GM19238 (cell line): Measurements from ENCODE around the gene GPR107.

Experiments used
- DNase-seq: peaks from one replicate; pipeline ENCODE4 v3.0.0; 2011; ENCODE audit warnings: low spot score; ENCODE audit not compliant: insufficient read length

The GPR107 gene

GRCh38 chr9:130027533-130028365 is 26.0 kb upstream of the GPR107 start:
- no peak for DNase-seq

DNA sequence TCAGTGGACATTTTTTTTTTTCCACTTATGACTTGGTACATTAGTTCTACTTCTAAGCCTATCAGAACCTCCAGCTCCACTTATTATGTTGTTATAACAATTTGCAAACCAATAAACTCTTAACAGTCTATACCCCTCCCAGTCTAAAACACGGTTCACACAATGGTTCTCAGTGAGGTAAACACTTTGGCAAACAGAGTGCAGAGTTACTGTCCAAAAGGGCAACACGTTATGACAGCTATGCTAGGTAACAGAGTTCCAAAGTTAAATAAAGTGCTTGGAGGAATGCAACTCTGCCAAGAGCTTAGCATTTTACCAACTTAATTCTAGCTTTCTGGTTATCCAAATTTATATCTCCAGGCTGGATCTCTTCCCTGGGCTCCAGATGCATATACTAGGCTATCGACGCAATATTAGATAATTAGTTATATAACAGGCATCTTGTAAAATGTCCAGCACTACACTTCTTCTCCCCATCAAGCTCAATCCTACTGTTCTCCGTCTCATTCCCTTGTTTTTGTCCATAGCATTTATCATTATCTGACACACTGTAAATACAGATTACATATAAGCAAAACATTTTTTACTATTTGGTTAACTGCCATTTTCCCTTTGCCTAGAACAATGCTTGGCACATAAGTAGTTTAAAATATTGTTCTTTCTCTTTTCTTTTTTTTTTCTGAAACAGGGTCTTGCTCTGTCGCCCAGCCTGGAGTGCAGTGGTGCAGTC is 25.0 kb upstream of the GPR107 start:
- no peak for DNase-seq

DNA sequence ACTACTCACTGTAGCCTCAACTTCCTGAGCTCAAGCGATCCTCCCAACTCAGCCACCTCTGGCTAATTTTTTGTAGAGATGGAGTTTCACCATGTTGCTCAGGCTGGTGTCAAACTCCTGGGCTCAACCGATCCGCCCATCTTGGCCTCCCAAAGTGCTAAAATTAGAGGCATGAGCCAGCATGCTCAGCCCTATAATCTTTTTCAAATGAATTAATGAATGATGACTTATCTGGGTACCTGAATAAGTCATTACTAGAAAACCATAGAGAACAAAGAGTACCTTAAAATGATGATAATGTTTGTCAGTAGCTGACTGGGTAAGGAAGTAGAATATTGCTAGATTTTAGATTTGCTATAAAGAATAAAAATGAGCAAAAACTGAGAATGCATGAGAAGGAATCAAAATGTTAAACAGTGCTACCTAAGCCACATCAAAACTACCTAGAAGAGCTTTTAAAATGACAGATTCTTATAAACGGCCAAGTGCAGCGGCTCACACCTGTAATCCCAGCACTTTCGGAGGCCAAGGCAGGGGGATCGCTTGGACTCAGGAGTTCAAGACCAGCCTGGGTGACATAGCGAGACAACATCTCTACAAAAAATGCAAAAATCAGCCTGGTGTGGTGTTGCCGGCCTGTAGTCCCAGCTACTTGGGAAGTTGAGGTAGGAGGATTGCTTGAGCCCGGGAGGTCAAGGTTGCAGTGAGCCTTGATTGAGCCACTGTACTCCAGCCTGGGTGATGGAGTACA is 24.3 kb upstream of the GPR107 start:
- DNase-seq: no peak

GRCh38 chr9:130030651-130031127 is 23.0 kb upstream of the GPR107 start:
- DNase-seq: no peak

GRCh38 chr9:130034570-130034969 is 19.1 kb upstream of the GPR107 start:
- DNase-seq: no peak

DNA sequence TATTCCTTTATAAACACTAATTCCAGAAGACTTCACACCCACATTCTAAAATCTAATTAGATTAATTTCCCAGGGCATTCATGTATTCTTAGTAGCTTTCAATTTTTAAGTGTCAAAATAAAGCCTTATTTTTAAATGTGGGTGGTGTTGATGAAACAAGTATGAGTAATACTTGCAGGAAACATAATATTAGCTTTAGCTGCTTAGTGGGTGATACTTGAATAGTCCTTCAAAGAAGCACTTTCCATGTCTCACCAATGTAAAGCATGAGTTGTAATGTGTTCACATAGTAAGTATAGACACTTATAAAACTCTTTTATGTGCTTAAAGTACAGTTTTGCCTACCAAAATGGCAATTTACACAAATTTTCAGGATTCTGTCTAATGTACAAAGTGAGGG is 17.6 kb upstream of the GPR107 start:
- DNase-seq: no peak

- DNase-seq: no peak
Observed at GRCh38 chr9:130039528-130040147, 14.1 kb upstream of the GPR107 start.

- DNase-seq: no peak
Observed at GRCh38 chr9:130040984-130041647, 12.6 kb upstream of the GPR107 start.

- DNase-seq: no peak
Observed at GRCh38 chr9:130041648-130042405, 11.9 kb upstream of the GPR107 start.

- no peak for DNase-seq
Observed at GRCh38 chr9:130042406-130042884, 11.3 kb upstream of the GPR107 start.

- DNase-seq: peak; percentile 89
Observed at GRCh38 chr9:130042885-130043653, 10.6 kb upstream of the GPR107 start, which contains the start of gene FNBP1. Gene FNBP1, minus strand, starts transcription at chr9:130043189. Its CDS starts 214 bp downstream, at chr9:130042975.

- DNase-seq: no peak
Observed at GRCh38 chr9:130043654-130044623, 9.8 kb upstream of the GPR107 start.

DNA sequence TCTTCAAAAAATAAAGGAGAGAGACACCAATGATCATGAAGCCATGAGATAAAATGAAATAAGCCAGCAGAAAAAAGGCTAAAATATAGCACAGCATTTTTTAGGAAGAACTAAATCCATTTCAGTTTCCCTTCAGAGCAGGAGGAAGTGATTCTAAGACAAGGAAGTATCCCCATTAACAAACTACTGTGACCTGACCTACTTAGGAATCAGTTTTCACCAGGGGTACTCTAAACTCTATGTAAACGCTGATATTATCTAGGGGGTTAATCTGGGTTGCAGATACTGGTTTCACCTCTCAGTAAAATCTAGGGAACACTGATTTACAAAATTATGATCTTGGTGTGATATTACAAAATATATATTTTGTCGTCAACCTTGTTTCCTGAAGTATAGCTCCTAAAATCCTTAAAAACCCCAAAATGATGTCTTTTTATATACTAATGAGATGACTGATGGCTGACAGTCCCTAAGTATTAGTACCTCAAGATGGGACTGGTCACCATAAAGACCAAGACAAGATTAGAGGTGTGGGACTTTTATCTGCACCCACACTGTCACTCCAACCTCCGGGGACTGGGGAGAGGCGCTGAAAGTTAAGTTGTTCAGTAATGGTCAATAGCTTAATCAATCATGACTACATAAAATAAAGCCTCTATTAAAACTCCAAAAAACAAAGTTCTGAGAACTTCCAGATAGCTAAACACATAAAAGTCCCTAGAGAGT is 7.8 kb upstream of the GPR107 start:
- DNase-seq: no peak

DNA sequence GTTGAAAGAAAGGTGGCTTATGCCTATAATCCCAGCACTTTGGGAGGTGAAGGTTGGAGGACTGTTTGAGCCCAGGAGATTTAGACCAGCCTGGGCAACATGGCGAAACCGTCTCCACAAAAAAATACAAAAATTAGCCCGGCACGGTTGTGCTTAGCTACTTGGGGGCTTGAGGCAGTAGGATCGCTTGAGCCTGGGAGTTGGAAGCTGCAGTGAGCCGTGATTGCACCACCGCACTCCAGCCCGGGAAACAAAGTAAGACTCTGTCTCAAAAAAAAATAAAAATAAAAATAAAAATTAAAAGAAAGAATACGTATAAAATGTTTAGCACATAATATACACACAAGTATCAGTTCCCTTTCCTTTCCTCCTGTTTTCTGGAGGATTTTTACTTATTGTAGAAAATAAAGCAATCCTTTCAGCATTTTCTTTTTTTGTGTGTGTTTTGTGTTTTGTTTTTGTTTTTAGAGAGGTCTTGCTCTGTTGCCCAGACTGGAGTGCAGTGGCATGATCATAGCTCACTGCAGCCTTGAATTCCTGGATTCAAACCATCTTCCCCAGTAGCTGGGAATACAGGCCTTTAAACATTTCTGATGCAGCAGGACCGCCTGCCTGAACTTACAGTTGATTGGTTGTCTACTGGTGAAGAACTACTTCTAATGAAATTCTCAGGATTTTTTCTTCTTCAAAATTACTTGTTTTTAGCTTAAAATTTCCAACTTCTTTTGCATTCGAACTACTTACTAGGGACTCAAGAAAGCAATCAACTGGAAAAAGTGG is 4.1 kb upstream of the GPR107 start:
- no peak for DNase-seq

DNA sequence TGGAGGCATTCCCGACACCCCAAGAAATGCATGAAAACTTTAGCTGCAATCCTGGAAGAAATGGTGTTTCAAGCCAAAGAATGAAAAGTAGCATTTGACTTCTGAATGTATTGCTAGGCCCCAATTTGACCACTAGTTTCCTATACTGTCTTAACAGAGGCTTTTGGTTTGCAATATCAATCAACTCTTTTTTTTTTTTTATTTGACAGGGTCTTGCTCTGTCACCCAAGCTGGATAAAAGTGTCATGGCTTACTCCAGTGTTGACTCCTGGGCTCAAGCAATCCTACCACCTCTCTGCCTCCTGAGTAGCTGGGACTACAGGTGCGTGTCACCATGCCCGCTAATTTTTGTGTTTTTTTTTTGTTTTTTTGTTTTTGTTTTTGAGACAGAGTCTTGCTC is 3.2 kb upstream of the GPR107 start:
- DNase-seq: no peak

DNA sequence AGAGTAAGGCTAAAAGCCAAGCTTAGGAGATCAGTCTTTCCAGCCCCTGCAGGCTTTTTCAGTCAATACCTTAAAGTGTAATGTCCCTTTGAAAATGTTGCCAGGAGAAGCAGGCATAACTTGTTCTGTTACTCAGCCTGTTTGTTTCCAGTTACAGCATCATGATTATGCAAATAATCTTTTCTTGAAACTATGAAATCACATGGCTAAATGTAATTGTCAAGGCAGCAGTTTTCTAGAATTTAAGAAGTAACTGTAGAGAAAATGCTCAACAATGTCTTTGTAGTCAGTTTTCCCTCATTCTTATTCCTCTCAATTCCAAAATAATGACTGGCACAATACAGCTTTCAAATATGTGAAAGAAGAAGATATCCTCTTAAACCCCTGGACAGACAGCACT is 1.9 kb upstream of the GPR107 start:
- no peak for DNase-seq

GRCh38 chr9:130053109-130053503 is 600 bp upstream of the GPR107 start:
- DNase-seq: no peak
